ENCODE data around the gene FOXR1.
"Not testable (repeated sequence)": the region's sequence is repeated elsewhere in the genome, so short reads cannot be mapped to it uniquely, and the experiment has no call there.

FOXR1 gene

DNA sequence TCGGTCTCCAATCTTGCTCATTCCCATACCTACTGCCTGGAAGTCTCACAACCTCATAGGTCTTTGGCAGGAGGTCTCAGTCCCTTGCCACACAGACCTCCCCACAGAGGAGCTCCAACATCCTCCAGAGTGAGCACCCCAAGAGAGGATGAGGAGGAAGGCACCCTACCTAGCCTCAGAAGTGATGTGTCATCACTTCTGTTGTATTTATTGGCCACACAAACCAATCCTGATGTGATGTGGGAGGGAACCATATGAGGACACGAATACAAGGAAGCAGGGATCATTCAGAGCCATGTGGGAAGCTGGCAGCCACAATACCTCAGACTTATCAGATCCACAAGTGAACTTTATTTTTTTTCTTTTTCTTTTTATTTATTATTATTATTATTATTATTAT, 24.5 kb upstream of the FOXR1 start:
- no peak for DNase-seq (ENCODE audit: low read depth in 1 of 2, low spot score in 1 of 2)
- TF ChIP-seq, protein P1, sequence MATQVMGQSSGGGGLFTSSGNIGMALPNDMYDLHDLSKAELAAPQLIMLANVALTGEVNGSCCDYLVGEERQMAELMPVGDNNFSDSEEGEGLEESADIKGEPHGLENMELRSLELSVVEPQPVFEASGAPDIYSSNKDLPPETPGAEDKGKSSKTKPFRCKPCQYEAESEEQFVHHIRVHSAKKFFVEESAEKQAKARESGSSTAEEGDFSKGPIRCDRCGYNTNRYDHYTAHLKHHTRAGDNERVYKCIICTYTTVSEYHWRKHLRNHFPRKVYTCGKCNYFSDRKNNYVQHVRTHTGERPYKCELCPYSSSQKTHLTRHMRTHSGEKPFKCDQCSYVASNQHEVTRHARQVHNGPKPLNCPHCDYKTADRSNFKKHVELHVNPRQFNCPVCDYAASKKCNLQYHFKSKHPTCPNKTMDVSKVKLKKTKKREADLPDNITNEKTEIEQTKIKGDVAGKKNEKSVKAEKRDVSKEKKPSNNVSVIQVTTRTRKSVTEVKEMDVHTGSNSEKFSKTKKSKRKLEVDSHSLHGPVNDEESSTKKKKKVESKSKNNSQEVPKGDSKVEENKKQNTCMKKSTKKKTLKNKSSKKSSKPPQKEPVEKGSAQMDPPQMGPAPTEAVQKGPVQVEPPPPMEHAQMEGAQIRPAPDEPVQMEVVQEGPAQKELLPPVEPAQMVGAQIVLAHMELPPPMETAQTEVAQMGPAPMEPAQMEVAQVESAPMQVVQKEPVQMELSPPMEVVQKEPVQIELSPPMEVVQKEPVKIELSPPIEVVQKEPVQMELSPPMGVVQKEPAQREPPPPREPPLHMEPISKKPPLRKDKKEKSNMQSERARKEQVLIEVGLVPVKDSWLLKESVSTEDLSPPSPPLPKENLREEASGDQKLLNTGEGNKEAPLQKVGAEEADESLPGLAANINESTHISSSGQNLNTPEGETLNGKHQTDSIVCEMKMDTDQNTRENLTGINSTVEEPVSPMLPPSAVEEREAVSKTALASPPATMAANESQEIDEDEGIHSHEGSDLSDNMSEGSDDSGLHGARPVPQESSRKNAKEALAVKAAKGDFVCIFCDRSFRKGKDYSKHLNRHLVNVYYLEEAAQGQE (IDR thresholded peaks at IDR 0.05; ENCODE audit: insufficient replicate concordance, low read depth), result no peak
- TF ChIP-seq, protein P2, sequence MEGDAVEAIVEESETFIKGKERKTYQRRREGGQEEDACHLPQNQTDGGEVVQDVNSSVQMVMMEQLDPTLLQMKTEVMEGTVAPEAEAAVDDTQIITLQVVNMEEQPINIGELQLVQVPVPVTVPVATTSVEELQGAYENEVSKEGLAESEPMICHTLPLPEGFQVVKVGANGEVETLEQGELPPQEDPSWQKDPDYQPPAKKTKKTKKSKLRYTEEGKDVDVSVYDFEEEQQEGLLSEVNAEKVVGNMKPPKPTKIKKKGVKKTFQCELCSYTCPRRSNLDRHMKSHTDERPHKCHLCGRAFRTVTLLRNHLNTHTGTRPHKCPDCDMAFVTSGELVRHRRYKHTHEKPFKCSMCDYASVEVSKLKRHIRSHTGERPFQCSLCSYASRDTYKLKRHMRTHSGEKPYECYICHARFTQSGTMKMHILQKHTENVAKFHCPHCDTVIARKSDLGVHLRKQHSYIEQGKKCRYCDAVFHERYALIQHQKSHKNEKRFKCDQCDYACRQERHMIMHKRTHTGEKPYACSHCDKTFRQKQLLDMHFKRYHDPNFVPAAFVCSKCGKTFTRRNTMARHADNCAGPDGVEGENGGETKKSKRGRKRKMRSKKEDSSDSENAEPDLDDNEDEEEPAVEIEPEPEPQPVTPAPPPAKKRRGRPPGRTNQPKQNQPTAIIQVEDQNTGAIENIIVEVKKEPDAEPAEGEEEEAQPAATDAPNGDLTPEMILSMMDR (IDR thresholded peaks at IDR 0.05; ENCODE audit: insufficient read depth, low read length), result no peak
- TF ChIP-seq POLR2AphosphoS5 (IDR thresholded peaks at IDR 0.05; ENCODE audit: low read depth), result no peak
- no peak for TF ChIP-seq SPI1 (IDR thresholded peaks at IDR 0.05; ENCODE audit: borderline replicate concordance, low read depth)
- TF ChIP-seq GABPA (IDR thresholded peaks at IDR 0.05; ENCODE audit: low read depth), result no peak
- no peak overlapping the region for H3K4me3 ChIP-seq (replicated peaks; ENCODE audit: insufficient read depth, low read length)
- H3K27ac ChIP-seq (replicated peaks), result no peak overlapping the region
- H3K27me3 ChIP-seq (ENCODE audit: insufficient read depth, poor library complexity, severe bottlenecking), result no peaks in the 10 kb centered on the region

DNA sequence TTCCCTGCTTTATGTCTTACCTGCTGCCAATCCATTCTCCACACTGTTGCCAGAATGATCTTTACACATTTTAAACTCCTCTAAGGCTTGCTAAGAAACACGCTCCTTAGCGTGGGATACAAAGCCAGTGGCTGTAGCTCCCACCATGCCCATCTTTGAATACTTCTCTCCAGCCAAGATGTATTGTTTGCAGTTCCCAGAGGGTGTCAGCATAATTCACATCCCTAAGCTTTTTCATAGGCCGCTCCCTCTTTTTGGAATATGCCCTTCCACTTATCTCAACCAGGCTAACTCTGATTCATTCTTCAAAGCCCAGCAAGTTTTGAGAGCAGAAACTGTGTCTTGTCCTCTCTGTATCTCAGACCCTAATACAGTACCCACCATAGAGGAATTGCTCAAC, 23.6 kb upstream of the FOXR1 start:
- H3K27me3 ChIP-seq (ENCODE audit: insufficient read depth, poor library complexity, severe bottlenecking), result no peaks in the 10 kb centered on the region
- no peak for DNase-seq (ENCODE audit: low read depth in 1 of 2, low spot score in 1 of 2)
- no peak overlapping the region for H3K27ac ChIP-seq (replicated peaks)
- TF ChIP-seq, protein P1 (IDR thresholded peaks at IDR 0.05; ENCODE audit: insufficient replicate concordance, low read depth), result no peak
- TF ChIP-seq, protein P2 (IDR thresholded peaks at IDR 0.05; ENCODE audit: insufficient read depth, low read length), result no peak
- H3K4me3 ChIP-seq (replicated peaks; ENCODE audit: insufficient read depth, low read length), result no peak overlapping the region

DNA sequence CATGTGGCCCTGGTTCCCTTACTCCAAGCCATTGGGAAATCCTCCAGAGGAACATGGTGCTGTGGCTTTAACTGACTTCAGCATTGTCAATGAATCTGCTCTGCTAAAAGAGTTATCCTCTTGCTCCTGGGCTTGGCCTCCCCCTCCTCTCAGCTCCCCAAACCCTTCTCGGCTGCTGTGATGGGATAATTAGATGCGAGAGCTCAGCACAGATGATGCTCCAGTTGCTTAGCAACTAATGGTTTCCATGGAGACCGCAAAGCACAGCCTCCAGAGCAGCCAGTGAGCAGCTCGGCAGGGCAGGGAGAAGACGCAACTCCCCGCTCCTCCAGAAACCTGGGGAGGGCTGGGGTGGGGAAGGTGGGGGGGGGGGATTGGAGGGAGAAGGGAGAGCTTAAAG, 18.3 kb upstream of the FOXR1 start:
- no peak for TF ChIP-seq GABPA (IDR thresholded peaks at IDR 0.05; ENCODE audit: low read depth)
- TF ChIP-seq SPI1 (IDR thresholded peaks at IDR 0.05; ENCODE audit: borderline replicate concordance, low read depth), result no peak
- TF ChIP-seq, protein P2 (IDR thresholded peaks at IDR 0.05; ENCODE audit: insufficient read depth, low read length), result no peak
- TF ChIP-seq POLR2AphosphoS5 (IDR thresholded peaks at IDR 0.05; ENCODE audit: low read depth), result no peak
- TF ChIP-seq, protein P1 (IDR thresholded peaks at IDR 0.05; ENCODE audit: insufficient replicate concordance, low read depth), result no peak
- no peak overlapping the region for H3K4me3 ChIP-seq (replicated peaks; ENCODE audit: insufficient read depth, low read length)
- no peaks in the 10 kb centered on the region for H3K27me3 ChIP-seq (ENCODE audit: insufficient read depth, poor library complexity, severe bottlenecking)
- H3K27ac ChIP-seq (replicated peaks), result no peak overlapping the region
- DNase-seq (ENCODE audit: low read depth in 1 of 2, low spot score in 1 of 2), result no peak

DNA sequence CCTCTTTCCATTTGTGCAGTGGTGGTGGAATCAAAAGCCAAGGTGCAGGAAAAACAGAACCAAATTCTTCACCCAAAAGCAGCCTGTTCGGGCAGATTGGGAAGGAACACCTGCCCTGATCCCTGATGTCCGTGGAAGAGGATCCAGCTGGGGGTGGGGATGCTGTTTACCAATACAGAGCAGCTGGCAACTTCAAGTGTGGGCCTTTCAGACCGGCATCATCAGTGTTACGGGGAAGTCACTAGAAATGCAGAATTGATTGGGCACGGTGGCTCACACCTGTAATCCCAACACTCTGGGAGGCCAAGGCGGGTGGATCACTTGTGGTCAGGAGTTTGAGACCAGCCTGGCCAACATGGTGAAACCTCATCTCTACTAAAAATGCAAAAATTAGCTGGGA, 17.6 kb upstream of the FOXR1 start:
- H3K27me3 ChIP-seq (ENCODE audit: insufficient read depth, poor library complexity, severe bottlenecking); H3K27ac ChIP-seq (replicated peaks); H3K4me3 ChIP-seq (replicated peaks; ENCODE audit: insufficient read depth, low read length); DNase-seq (ENCODE audit: low read depth in 1 of 2, low spot score in 1 of 2): not testable (repeated sequence)

All from HL-60 (cell line).